Measurements from ENCODE around the gene VAMP8.
A peak's percentile ranks its signal among the peaks of the same experiment; 100 is the strongest.
"Not testable (repeated sequence)": the region's sequence is repeated elsewhere in the genome, so short reads cannot be mapped to it uniquely, and the experiment has no call there.

The VAMP8 gene

GRCh38 chr2:85598594-85599340 is 21.4 kb downstream of the VAMP8 start:
- DNase-seq (ENCODE audit: low read depth in 3 of 3): no peak

- DNase-seq (ENCODE audit: low read depth in 3 of 3): no peak
These were observed 22.3 kb downstream of the VAMP8 start for GRCh38 chr2:85599468-85600234.

GRCh38 chr2:85600235-85600575 is 22.8 kb downstream of the VAMP8 start:
- DNase-seq (ENCODE audit: low read depth in 3 of 3): no peak

- no peak for DNase-seq (ENCODE audit: low read depth in 3 of 3)
These were observed 23.8 kb downstream of the VAMP8 start for GRCh38 chr2:85600951-85601770.

- no peak for DNase-seq (ENCODE audit: low read depth in 3 of 3)
These were observed 24.5 kb downstream of the VAMP8 start for GRCh38 chr2:85601771-85602475.

- peak; percentile 74 to 81 (median 75) for DNase-seq (ENCODE audit: low read depth in 3 of 3)
These were observed 25.3 kb downstream of the VAMP8 start, which contains the start of gene TMEM150A for GRCh38 chr2:85602476-85603234. Gene TMEM150A, minus strand, starts transcription at chr2:85602698. Its CDS starts 750 bp downstream, at chr2:85601948.

- DNase-seq (ENCODE audit: low read depth in 3 of 3): not testable (repeated sequence)
These were observed 26.7 kb downstream of the VAMP8 start for GRCh38 chr2:85604133-85604444.

GRCh38 chr2:85604568-85605339 is 27.4 kb downstream of the VAMP8 start:
- no peak for DNase-seq (ENCODE audit: low read depth in 3 of 3)

GRCh38 chr2:85605406-85606115 is 28.2 kb downstream of the VAMP8 start:
- DNase-seq (ENCODE audit: low read depth in 3 of 3): no peak

GRCh38 chr2:85606116-85606455 is 28.7 kb downstream of the VAMP8 start:
- DNase-seq (ENCODE audit: low read depth in 3 of 3): no peak

GRCh38 chr2:85607268-85608215 is 30.2 kb downstream of the VAMP8 start:
- no peak for DNase-seq (ENCODE audit: low read depth in 3 of 3)

GRCh38 chr2:85611217-85611704 is 33.9 kb downstream of the VAMP8 start:
- no peak for DNase-seq (ENCODE audit: low read depth in 3 of 3)

GRCh38 chr2:85611705-85612587 is 34.6 kb downstream of the VAMP8 start, which contains the start of gene C2orf68:
Gene C2orf68, minus strand, starts transcription at chr2:85612066. Its CDS starts 82 bp downstream, at chr2:85611984.
- DNase-seq (ENCODE audit: low read depth in 3 of 3): peak; percentile 77 to 86 (median 77)

- DNase-seq (ENCODE audit: low read depth in 3 of 3): no peak
These were observed 36.5 kb downstream of the VAMP8 start for GRCh38 chr2:85613717-85614515.

GRCh38 chr2:85614757-85615156 is 37.4 kb downstream of the VAMP8 start:
- DNase-seq (ENCODE audit: low read depth in 3 of 3): not testable (repeated sequence)

- no peak for DNase-seq (ENCODE audit: low read depth in 3 of 3)
These were observed 38.0 kb downstream of the VAMP8 start for GRCh38 chr2:85615413-85615728.

GRCh38 chr2:85617723-85618122 is 40.3 kb downstream of the VAMP8 start:
- not testable (repeated sequence) for DNase-seq (ENCODE audit: low read depth in 3 of 3)

Data from stimulated activated CD4-positive, alpha-beta T cell treated with anti-CD3 and anti-CD28 coated beads, TNF-alpha, amount 100 ng/mL, for 48 hours (primary cell).